Neutrophil (primary cell): ENCODE data around the gene MED4.

Experiments
- H3K27ac ChIP-seq: fragments of 200-600 bp; sonication (generic); 2 replicates; pipeline ENCODE4 v1.5.1; 2016; ENCODE audit warnings: mild to moderate bottlenecking, moderate library complexity
- H3K27me3 ChIP-seq: fragments of 200-600 bp; sonication (generic); 2 replicates; pipeline ENCODE4 v1.6.0; 2016; ENCODE audit warnings: mild to moderate bottlenecking
- H3K36me3 ChIP-seq: fragments of 200-600 bp; sonication (generic); 2 replicates; pipeline ENCODE4 v1.5.1; 2017
- H3K4me1 ChIP-seq, 2 experiments: fragments of 200-600 bp in 1 of 2; sonication (generic) in 1 of 2; 1 replicate in 1 of 2; 2 replicates in 1 of 2; pipeline versions ENCODE4 v1.5.1 to v1.6.1; 2013 to 2016; ENCODE audit warnings: low read depth in 1 of 2, low read length in 1 of 2, mild to moderate bottlenecking in 1 of 2, moderate library complexity in 1 of 2; ENCODE audit not compliant: control insufficient read depth in 1 of 2, insufficient read depth in 1 of 2
- H3K4me3 ChIP-seq, 2 experiments: fragments of 200-600 bp in 1 of 2; sonication (generic) in 1 of 2; 1 replicate in 1 of 2; 2 replicates in 1 of 2; pipeline ENCODE4 v1.5.1; 2013 to 2016; ENCODE audit warnings: low read depth in 1 of 2, low read length in 1 of 2, mild to moderate bottlenecking in 1 of 2, moderate library complexity in 1 of 2
- H3K9me3 ChIP-seq: fragments of 200-600 bp; sonication (generic); 2 replicates; pipeline ENCODE4 v1.5.1; 2016
- CTCF ChIP-seq: fragments of 200-600 bp; sonication (generic); IDR thresholded peaks from 2 replicates; pipeline ENCODE4 v1.5.1; 2016; ENCODE audit warnings: antibody characterized with exemption

The MED4 gene

GRCh38 chr13:48110931-48111721 is 16.2 kb upstream of the MED4 start:
- Histone ChIP-seq H3K9me3 (no peaks in the 10 kb centered on the region), H3K4me3 (no peak overlapping the region), H3K36me3 (no peaks in the 10 kb centered on the region), H3K4me1 (peaks cover 0 to 11% of the 10 kb centered on the region in 2 experiments), H3K27ac (no peak overlapping the region), H3K27me3 (no peaks in the 10 kb centered on the region)
- TF ChIP-seq CTCF, result no peak

GRCh38 chr13:48110132-48110868 is 15.4 kb upstream of the MED4 start:
- no peaks in the 10 kb centered on the region for H3K27me3 ChIP-seq
- no peaks in the 10 kb centered on the region for H3K9me3 ChIP-seq
- no peak overlapping the region for H3K27ac ChIP-seq
- no peak for TF ChIP-seq CTCF
- no peaks in the 10 kb centered on the region for H3K36me3 ChIP-seq
- H3K4me3 ChIP-seq, result no peak overlapping the region
- H3K4me1 ChIP-seq, result peaks cover 0 to 11% of the 10 kb centered on the region in 2 experiments

GRCh38 chr13:48108106-48108505 is 13.2 kb upstream of the MED4 start:
- no peaks in the 10 kb centered on the region for H3K36me3 ChIP-seq
- H3K9me3 ChIP-seq, result no peaks in the 10 kb centered on the region
- no peaks in the 10 kb centered on the region for H3K27me3 ChIP-seq
- H3K4me1 ChIP-seq, result no peaks in the 10 kb centered on the region
- TF ChIP-seq CTCF, result no peak
- H3K4me3 ChIP-seq, result no peak overlapping the region
- H3K27ac ChIP-seq, result no peak overlapping the region

- Histone ChIP-seq H3K27ac (no peak overlapping the region), H3K4me3 (no peak overlapping the region), H3K36me3 (no peaks in the 10 kb centered on the region), H3K27me3 (peaks cover 3% of the 10 kb centered on the region), H3K9me3 (no peaks in the 10 kb centered on the region), H3K4me1 (peaks cover 12 to 14% of the 10 kb centered on the region in 2 experiments)
- TF ChIP-seq CTCF, result no peak
These were observed 2.9 kb upstream of the MED4 start for GRCh38 chr13:48097793-48098192.

GRCh38 chr13:48096670-48097069 is 1.8 kb upstream of the MED4 start:
- Histone ChIP-seq H3K4me1 (peaks cover 12 to 14% of the 10 kb centered on the region in 2 experiments), H3K27me3 (peaks cover 3% of the 10 kb centered on the region), H3K36me3 (peaks cover 3% of the 10 kb centered on the region), H3K4me3 (no peak overlapping the region), H3K27ac (no peak overlapping the region), H3K9me3 (no peaks in the 10 kb centered on the region)
- no peak for TF ChIP-seq CTCF
